HG02943 (cell line): ENCODE results near the gene ASB6.

ENCODE experiments used
- ATAC-seq: cut with Tn5 transposase; IDR thresholded peaks from one replicate; pipeline ENCODE4 v1.9.1; 2021; ENCODE audit warnings: mild to moderate bottlenecking, low read depth, moderate library complexity; ENCODE audit not compliant: unreplicated experiment

ASB6 gene

GRCh38 chr9:129641750-129642585 is at the start of gene ASB6:
TSS of gene ASB6 (minus strand) at chr9:129642151. CDS start at chr9:129641999, 152 bp downstream.
- peak; percentile 85 for ATAC-seq

GRCh38 chr9:129688285-129689043 is 46.5 kb upstream of the ASB6 start:
- no peak for ATAC-seq

GRCh38 chr9:129687391-129687790 is 45.4 kb upstream of the ASB6 start:
- ATAC-seq: no peak

GRCh38 chr9:129686736-129687135 is 44.8 kb upstream of the ASB6 start:
- ATAC-seq: no peak

- no peak for ATAC-seq
Observed at GRCh38 chr9:129685933-129686259, 43.9 kb upstream of the ASB6 start.

GRCh38 chr9:129685220-129685932 is 43.4 kb upstream of the ASB6 start:
- ATAC-seq: no peak

- ATAC-seq: no peak
Observed at GRCh38 chr9:129682381-129682780, 40.4 kb upstream of the ASB6 start.

- no peak for ATAC-seq
Observed at GRCh38 chr9:129681924-129682323, 40.0 kb upstream of the ASB6 start.

- no peak for ATAC-seq
Observed at GRCh38 chr9:129679537-129679936, 37.6 kb upstream of the ASB6 start.

GRCh38 chr9:129678844-129679243 is 36.9 kb upstream of the ASB6 start:
- ATAC-seq: no peak

GRCh38 chr9:129677456-129677855 is 35.5 kb upstream of the ASB6 start:
- ATAC-seq: no peak

GRCh38 chr9:129676975-129677374 is 35.0 kb upstream of the ASB6 start:
- no peak for ATAC-seq

GRCh38 chr9:129676287-129676686 is 34.3 kb upstream of the ASB6 start:
- ATAC-seq: no peak

GRCh38 chr9:129675620-129676019 is 33.7 kb upstream of the ASB6 start:
- no peak for ATAC-seq

GRCh38 chr9:129674229-129674628 is 32.3 kb upstream of the ASB6 start:
- no peak for ATAC-seq

GRCh38 chr9:129673602-129674001 is 31.7 kb upstream of the ASB6 start:
- ATAC-seq: no peak

- ATAC-seq: no peak
Observed at GRCh38 chr9:129672702-129673101, 30.8 kb upstream of the ASB6 start.

- no peak for ATAC-seq
Observed at GRCh38 chr9:129671519-129671918, 29.6 kb upstream of the ASB6 start.

GRCh38 chr9:129671065-129671464 is 29.1 kb upstream of the ASB6 start:
- no peak for ATAC-seq

GRCh38 chr9:129669946-129670345 is 28.0 kb upstream of the ASB6 start:
- no peak for ATAC-seq

GRCh38 chr9:129669141-129669718 is 27.3 kb upstream of the ASB6 start:
- no peak for ATAC-seq
